Measurements from ENCODE around the gene ADISSP.

Gene ADISSP

GRCh38 chr20:3755269-3755668, 12.3 kb downstream of the ADISSP start:
- no peak for DNase-seq (ENCODE audit: low spot score)

GRCh38 chr20:3754276-3754630, 13.3 kb downstream of the ADISSP start:
- DNase-seq (ENCODE audit: low spot score) = no peak

GRCh38 chr20:3753501-3754275, 13.9 kb downstream of the ADISSP start:
- no peak for DNase-seq (ENCODE audit: low spot score)

- peak; percentile 70 for DNase-seq (ENCODE audit: low spot score)
These were observed 14.5 kb downstream of the ADISSP start for GRCh38 chr20:3753098-3753497.

- DNase-seq (ENCODE audit: low spot score) = no peak
These were observed 15.2 kb downstream of the ADISSP start for GRCh38 chr20:3752386-3752759.

- peak; percentile 53 for DNase-seq (ENCODE audit: low spot score)
These were observed 15.7 kb downstream of the ADISSP start for GRCh38 chr20:3751675-3752385.

- no peak for DNase-seq (ENCODE audit: low spot score)
These were observed 16.3 kb downstream of the ADISSP start for GRCh38 chr20:3751305-3751674.

- no peak for DNase-seq (ENCODE audit: low spot score)
These were observed 17.6 kb downstream of the ADISSP start for GRCh38 chr20:3749689-3750531.

GRCh38 chr20:3749087-3749688, 18.4 kb downstream of the ADISSP start:
- DNase-seq (ENCODE audit: low spot score) = no peak

- DNase-seq (ENCODE audit: low spot score) = no peak
These were observed 19.5 kb downstream of the ADISSP start for GRCh38 chr20:3748073-3748472.

- DNase-seq (ENCODE audit: low spot score) = no peak
These were observed 20.1 kb downstream of the ADISSP start for GRCh38 chr20:3747471-3747870.

- no peak for DNase-seq (ENCODE audit: low spot score)
These were observed 21.8 kb downstream of the ADISSP start for GRCh38 chr20:3745686-3746173.

GRCh38 chr20:3744806-3745685, 22.5 kb downstream of the ADISSP start:
- DNase-seq (ENCODE audit: low spot score) = peak; percentile 78

- DNase-seq (ENCODE audit: low spot score) = no peak
These were observed 23.5 kb downstream of the ADISSP start for GRCh38 chr20:3744037-3744436.

GRCh38 chr20:3743251-3743650, 24.3 kb downstream of the ADISSP start:
- DNase-seq (ENCODE audit: low spot score) = no peak

- DNase-seq (ENCODE audit: low spot score) = no peak
These were observed 25.6 kb downstream of the ADISSP start for GRCh38 chr20:3741836-3742458.

GRCh38 chr20:3740615-3741301, 26.8 kb downstream of the ADISSP start:
- DNase-seq (ENCODE audit: low spot score) = no peak

GRCh38 chr20:3739926-3740451, 27.6 kb downstream of the ADISSP start:
- no peak for DNase-seq (ENCODE audit: low spot score)

- DNase-seq (ENCODE audit: low spot score) = no peak
These were observed 28.3 kb downstream of the ADISSP start for GRCh38 chr20:3739054-3739925.

Data from CD4-positive, alpha-beta T cell treated with Interleukin-2 at 100 ng/mL for 4 hours (primary cell).